OCI-LY3 (cell line): ENCODE measurements around the gene C1orf52.

ENCODE experiments used
- EZH2phosphoT487 ChIP-seq: fragments of 200-600 bp; shearing (Covaris generic); IDR thresholded peaks from 2 replicates; pipeline ENCODE4 v1.6.1; 2018; ENCODE audit warnings: antibody characterized with exemption, mixed run types, low read depth
- TF ChIP-seq, protein P1 (sequence below): fragments of 200-600, 300-600 bp; sonication (generic); IDR thresholded peaks from 2 replicates; pipeline ENCODE4 v1.5.1; 2014; ENCODE audit warnings: antibody characterized with exemption, low read length, low read depth

DNA sequence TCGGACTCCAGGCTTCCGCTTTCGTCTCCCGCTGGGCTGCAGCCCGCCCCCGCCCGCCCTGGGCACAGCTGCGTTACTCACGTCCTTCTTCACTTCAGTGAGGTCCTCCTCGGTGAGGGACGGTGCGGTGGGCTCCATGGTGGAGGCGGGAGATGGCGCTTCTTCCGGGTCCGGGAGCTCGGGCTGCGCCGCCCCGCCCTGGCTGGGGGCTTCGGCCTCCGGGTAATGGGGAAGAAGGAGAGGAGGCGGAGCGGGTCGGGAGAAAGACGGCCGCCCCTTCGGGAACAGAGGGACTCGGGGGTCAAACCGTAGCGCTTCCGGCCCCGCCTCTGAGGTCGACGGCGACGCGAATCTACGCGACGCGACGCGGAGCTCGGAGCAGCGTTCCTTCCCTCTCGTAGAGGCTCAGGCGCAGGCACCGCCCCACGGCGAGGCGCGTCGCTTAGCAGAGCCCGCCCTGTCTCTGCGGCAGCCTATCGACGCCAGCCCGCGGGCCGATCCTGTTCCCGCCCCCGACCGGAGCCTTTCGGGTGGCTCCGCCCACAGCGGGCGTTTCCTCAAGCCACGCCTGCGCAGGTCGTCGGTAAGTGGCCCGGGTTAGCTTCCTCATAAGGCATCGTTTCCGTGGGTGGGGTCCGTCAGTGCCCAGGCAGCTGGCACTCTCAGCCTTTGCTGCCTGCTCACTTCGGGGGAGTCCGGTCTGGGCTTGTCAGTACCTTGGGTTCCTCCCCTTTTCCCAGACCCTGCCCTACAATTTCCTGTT, 16.9 kb upstream of the C1orf52 start, which contains the start of gene BCL10:
- TF ChIP-seq, protein P1, sequence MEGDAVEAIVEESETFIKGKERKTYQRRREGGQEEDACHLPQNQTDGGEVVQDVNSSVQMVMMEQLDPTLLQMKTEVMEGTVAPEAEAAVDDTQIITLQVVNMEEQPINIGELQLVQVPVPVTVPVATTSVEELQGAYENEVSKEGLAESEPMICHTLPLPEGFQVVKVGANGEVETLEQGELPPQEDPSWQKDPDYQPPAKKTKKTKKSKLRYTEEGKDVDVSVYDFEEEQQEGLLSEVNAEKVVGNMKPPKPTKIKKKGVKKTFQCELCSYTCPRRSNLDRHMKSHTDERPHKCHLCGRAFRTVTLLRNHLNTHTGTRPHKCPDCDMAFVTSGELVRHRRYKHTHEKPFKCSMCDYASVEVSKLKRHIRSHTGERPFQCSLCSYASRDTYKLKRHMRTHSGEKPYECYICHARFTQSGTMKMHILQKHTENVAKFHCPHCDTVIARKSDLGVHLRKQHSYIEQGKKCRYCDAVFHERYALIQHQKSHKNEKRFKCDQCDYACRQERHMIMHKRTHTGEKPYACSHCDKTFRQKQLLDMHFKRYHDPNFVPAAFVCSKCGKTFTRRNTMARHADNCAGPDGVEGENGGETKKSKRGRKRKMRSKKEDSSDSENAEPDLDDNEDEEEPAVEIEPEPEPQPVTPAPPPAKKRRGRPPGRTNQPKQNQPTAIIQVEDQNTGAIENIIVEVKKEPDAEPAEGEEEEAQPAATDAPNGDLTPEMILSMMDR: no peak
- no peak for TF ChIP-seq EZH2phosphoT487
